HFFc6 (cell line): Measurements from ENCODE around the gene RAI1. TPM values are rescaled to one million over a fixed set of nuclear protein-coding genes. Genes with fewer than 3 reads are reported as not detected.

Experiments used
- DNase-seq: peaks from one replicate; pipeline ENCODE4 v3.0.0-alpha.2; 2018
- H3K27ac Mint-ChIP-seq: 2 replicates; pipeline ENCODE4 v1.8.0; 2020; ENCODE audit warnings: mild to moderate bottlenecking, mixed read lengths
- H3K27me3 Mint-ChIP-seq: 2 replicates; pipeline ENCODE4 v1.8.0; 2021; ENCODE audit warnings: mild to moderate bottlenecking, moderate library complexity, mixed read lengths; ENCODE audit not compliant: insufficient read depth
- H3K36me3 Mint-ChIP-seq: 2 replicates; pipeline ENCODE4 v1.8.0; 2021; ENCODE audit warnings: low read depth, mixed read lengths
- H3K4me1 Mint-ChIP-seq: 2 replicates; pipeline ENCODE4 v1.8.0; 2020; ENCODE audit warnings: low read depth, mixed read lengths
- H3K4me3 Mint-ChIP-seq: 2 replicates; pipeline ENCODE4 v1.8.0; 2020; ENCODE audit warnings: mild to moderate bottlenecking, moderate library complexity, mixed read lengths
- H3K9me3 Mint-ChIP-seq: 2 replicates; pipeline ENCODE4 v1.8.0; 2020; ENCODE audit warnings: mild to moderate bottlenecking, mixed read lengths
- total RNA-seq, 6 experiments: library from RNA; stranded (reverse); fragmentation: NEBNext Ultra II Directional; extraction: Animal tissue kit (Norgen Biotek cat#: 25700); gene quantifications; 2 replicates in 1 of 6; 3 replicates in 5 of 6; pipeline ENCODE4 v1.2.3, GENCODE V29; 2021
- TF ChIP-seq, protein P1 (sequence below): fragments of 200-600 bp; sonication (generic); IDR thresholded peaks from 2 replicates; pipeline ENCODE4 v1.5.0; 2021; ENCODE audit warnings: antibody characterized with exemption, mild to moderate bottlenecking

The RAI1 gene
- total RNA-seq, 6 experiments from 2014 or later: 26.9 to 29.3 (median 29.0) TPM

- TF ChIP-seq, protein P1, sequence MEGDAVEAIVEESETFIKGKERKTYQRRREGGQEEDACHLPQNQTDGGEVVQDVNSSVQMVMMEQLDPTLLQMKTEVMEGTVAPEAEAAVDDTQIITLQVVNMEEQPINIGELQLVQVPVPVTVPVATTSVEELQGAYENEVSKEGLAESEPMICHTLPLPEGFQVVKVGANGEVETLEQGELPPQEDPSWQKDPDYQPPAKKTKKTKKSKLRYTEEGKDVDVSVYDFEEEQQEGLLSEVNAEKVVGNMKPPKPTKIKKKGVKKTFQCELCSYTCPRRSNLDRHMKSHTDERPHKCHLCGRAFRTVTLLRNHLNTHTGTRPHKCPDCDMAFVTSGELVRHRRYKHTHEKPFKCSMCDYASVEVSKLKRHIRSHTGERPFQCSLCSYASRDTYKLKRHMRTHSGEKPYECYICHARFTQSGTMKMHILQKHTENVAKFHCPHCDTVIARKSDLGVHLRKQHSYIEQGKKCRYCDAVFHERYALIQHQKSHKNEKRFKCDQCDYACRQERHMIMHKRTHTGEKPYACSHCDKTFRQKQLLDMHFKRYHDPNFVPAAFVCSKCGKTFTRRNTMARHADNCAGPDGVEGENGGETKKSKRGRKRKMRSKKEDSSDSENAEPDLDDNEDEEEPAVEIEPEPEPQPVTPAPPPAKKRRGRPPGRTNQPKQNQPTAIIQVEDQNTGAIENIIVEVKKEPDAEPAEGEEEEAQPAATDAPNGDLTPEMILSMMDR: no peak
- no peak overlapping the region for H3K27ac Mint-ChIP-seq
- H3K27me3 Mint-ChIP-seq: peaks cover 4% of the 10 kb centered on the region
- H3K4me1 Mint-ChIP-seq: no peaks in the 10 kb centered on the region
- H3K36me3 Mint-ChIP-seq: peaks cover 5% of the 10 kb centered on the region; the same call in 1 of the 2 replicates
- DNase-seq: peak; percentile 36
- no peak overlapping the region for H3K4me3 Mint-ChIP-seq
- no peaks in the 10 kb centered on the region for H3K9me3 Mint-ChIP-seq
Measured at GRCh38 chr17:17792551-17793377, 111.5 kb downstream of the RAI1 start.

GRCh38 chr17:17793378-17794214 is 112.3 kb downstream of the RAI1 start:
- TF ChIP-seq, protein P1: no peak
- no peak overlapping the region; the same call in 1 of the 2 replicates for H3K27ac Mint-ChIP-seq
- no peaks in the 10 kb centered on the region for H3K4me1 Mint-ChIP-seq
- no peak overlapping the region for H3K4me3 Mint-ChIP-seq
- peaks cover 5% of the 10 kb centered on the region; the same call in 1 of the 2 replicates for H3K36me3 Mint-ChIP-seq
- peaks cover 5% of the 10 kb centered on the region for H3K27me3 Mint-ChIP-seq
- no peak for DNase-seq
- no peaks in the 10 kb centered on the region for H3K9me3 Mint-ChIP-seq

DNA sequence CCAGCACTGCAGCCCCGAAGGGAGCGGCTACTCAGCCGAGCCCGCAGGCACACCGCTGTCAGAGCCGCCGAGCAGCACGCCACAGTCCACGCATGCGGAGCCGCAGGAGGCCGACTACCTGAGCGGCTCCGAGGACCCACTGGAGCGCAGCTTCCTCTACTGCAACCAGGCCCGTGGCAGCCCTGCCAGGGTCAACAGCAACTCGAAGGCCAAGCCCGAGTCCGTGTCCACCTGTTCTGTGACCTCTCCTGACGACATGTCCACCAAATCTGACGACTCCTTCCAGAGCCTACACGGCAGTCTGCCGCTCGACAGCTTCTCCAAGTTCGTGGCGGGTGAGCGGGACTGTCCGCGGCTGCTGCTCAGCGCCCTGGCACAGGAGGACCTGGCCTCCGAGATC is 113.1 kb downstream of the RAI1 start:
- no peak overlapping the region for H3K27ac Mint-ChIP-seq
- no peak overlapping the region for H3K4me3 Mint-ChIP-seq
- no peaks in the 10 kb centered on the region for H3K9me3 Mint-ChIP-seq
- H3K36me3 Mint-ChIP-seq: peaks cover 5% of the 10 kb centered on the region; the same call in 1 of the 2 replicates
- no peaks in the 10 kb centered on the region for H3K4me1 Mint-ChIP-seq
- DNase-seq: no peak
- TF ChIP-seq, protein P1: no peak
- peaks cover 5% of the 10 kb centered on the region for H3K27me3 Mint-ChIP-seq

GRCh38 chr17:17795296-17795695 is 114.0 kb downstream of the RAI1 start:
- H3K9me3 Mint-ChIP-seq: no peaks in the 10 kb centered on the region
- H3K27me3 Mint-ChIP-seq: peaks cover 6% of the 10 kb centered on the region

More at GRCh38 chr17:17795296-17795695, 114.0 kb downstream of the RAI1 start:
- Mint-ChIP-seq H3K4me3 (no peak overlapping the region), H3K36me3 (peaks cover 5% of the 10 kb centered on the region; the same call in 1 of the 2 replicates), H3K4me1 (no peaks in the 10 kb centered on the region), H3K27ac (no peak overlapping the region)
- TF ChIP-seq, protein P1: no peak
- DNase-seq: no peak
